HepG2 (cell line): ENCODE data around the gene NKAIN2. TPM values are rescaled to one million over a fixed set of nuclear protein-coding genes. Genes with fewer than 3 reads are reported as not detected.

Experiments used
- ATAC-seq: fragments of 200-7000 bp; cut with Tn5 transposase; 3 replicates; pipeline ENCODE4 v1.9.1; 2020; ENCODE audit warnings: mild to moderate bottlenecking, moderate library complexity
- BruUV-seq: library from RNA; stranded (reverse); fragments of 400-500 nt; replicated peaks from 2 replicates; lab custom pipeline; 2021; lab: Mats Ljungman, UMichigan
- CTCF ChIA-PET: fragments of 300-600 bp; formaldehyde crosslinking; extraction: SDS; loops from one replicate; lab custom pipeline; 2021; ENCODE audit warnings: low total read pairs, inconsistent platforms, low intra/inter-chr PET ratio; lab: Yijun Ruan, JAX
- POLR2A ChIA-PET: fragments of 350-600 bp; sonication (Branson Sonifier 250); formaldehyde crosslinking; loops from one replicate; lab custom pipeline; 2020; ENCODE audit warnings: antibody characterized with exemption, inconsistent platforms; lab: Yijun Ruan, JAX
- DNase-seq: peaks from one replicate; pipeline ENCODE4 v3.0.0-alpha.2; 2015; ENCODE audit warnings: low spot score
- FAIRE-seq: peaks from 3 replicates; lab custom pipeline; 2011; peaks lifted over from hg19 to GRCh38; lab: Jason Lieb, UNC
- H2AFZ ChIP-seq: one replicate; pipeline ENCODE4 v1.6.1; 2011; ENCODE audit warnings: low read length, inconsistent platforms
- H3K27ac ChIP-seq: fragments of 300-600 bp; 3 replicates; pipeline ENCODE4 v1.8.0; 2011; ENCODE audit warnings: mixed run types, mild to moderate bottlenecking, mixed read lengths, low read length, inconsistent platforms; ENCODE audit not compliant: insufficient read depth; ENCODE audit errors: extremely low read length
- H3K27me3 ChIP-seq, 2 experiments: fragments of 200-600 bp in 1 of 2; 2 replicates in 1 of 2; 3 replicates in 1 of 2; pipeline versions ENCODE4 v1.6.0 to v1.8.0; 2011; ENCODE audit warnings: low read length in 2 of 2, mild to moderate bottlenecking in 2 of 2, moderate library complexity in 2 of 2, inconsistent platforms in 1 of 2; ENCODE audit not compliant: insufficient read depth in 2 of 2, control insufficient read depth in 1 of 2
- H3K36me3 ChIP-seq, 2 experiments: fragments of 200-600 bp in 1 of 2; replicated peaks in 1 of 2; 2 replicates in 1 of 2; 3 replicates in 1 of 2; pipeline versions ENCODE4 v1.5.1 to v1.8.0; 2011; ENCODE audit warnings: low read length in 2 of 2, inconsistent platforms in 1 of 2; ENCODE audit not compliant: insufficient read depth in 2 of 2, control insufficient read depth in 1 of 2
- H3K4me1 ChIP-seq: 2 replicates; pipeline ENCODE4 v1.5.1; 2012; ENCODE audit warnings: low read length, inconsistent platforms; ENCODE audit not compliant: insufficient read depth
- H3K4me2 ChIP-seq: 2 replicates; pipeline ENCODE4 v1.6.0; 2011; ENCODE audit warnings: low read depth, low read length, inconsistent platforms
- H3K4me3 ChIP-seq, 3 experiments: fragments of 200-600 bp in 1 of 3; sonication (generic), shearing (Covaris generic) in 1 of 3; replicated peaks in 1 of 3; 2 replicates each; pipeline ENCODE4 v1.5.1; 2011 to 2016; ENCODE audit warnings: low read length in 3 of 3, inconsistent platforms in 2 of 3, low read depth in 2 of 3, mild to moderate bottlenecking in 2 of 3, control low read depth in 1 of 3, mixed read lengths in 1 of 3; ENCODE audit not compliant: insufficient read depth in 1 of 3
- H3K79me2 ChIP-seq: one replicate; pipeline ENCODE4 v1.6.1; 2011; ENCODE audit warnings: low read length, inconsistent platforms; ENCODE audit not compliant: insufficient read depth
- H3K9ac ChIP-seq: 2 replicates; pipeline ENCODE4 v1.6.0; 2011; ENCODE audit warnings: mild to moderate bottlenecking, low read depth, low read length, inconsistent platforms; ENCODE audit not compliant: insufficient read depth
- H3K9me3 ChIP-seq: 2 replicates; pipeline ENCODE4 v1.5.1; 2012; ENCODE audit warnings: mild to moderate bottlenecking, low read length
- H4K20me1 ChIP-seq: 2 replicates; pipeline ENCODE4 v1.6.0; 2011; ENCODE audit warnings: inconsistent platforms, mild to moderate bottlenecking, low read length, moderate library complexity; ENCODE audit not compliant: insufficient read depth
- FUBP1 ChIP-seq: sonication (generic); formaldehyde crosslinking; IDR thresholded peaks from 2 replicates; pipeline ENCODE4 v1.5.1; 2020; ENCODE audit warnings: missing genetic modification reagents, mild to moderate bottlenecking, borderline replicate concordance
- GATA4 ChIP-seq: sonication (generic); IDR thresholded peaks from 2 replicates; pipeline ENCODE4 v1.6.1; 2016; ENCODE audit warnings: antibody characterized with exemption, low read depth, borderline replicate concordance
- HHEX ChIP-seq: IDR thresholded peaks from 2 replicates; pipeline ENCODE4 v1.6.1; 2016; ENCODE audit warnings: control low read depth
- MAFK ChIP-seq, 2 experiments: IDR thresholded peaks in 1 of 2; conservative IDR thresholded peaks in 1 of 2; 2 replicates each; pipeline ENCODE4 v1.6.1; 2011; ENCODE audit warnings: improper control_type of control experiment in 2 of 2, low read length in 2 of 2
- MED8 ChIP-seq: sonication (generic); formaldehyde crosslinking; IDR thresholded peaks from 2 replicates; pipeline ENCODE4 v1.8.1; 2023; ENCODE audit warnings: mild to moderate bottlenecking, missing genetic modification reagents; ENCODE audit not compliant: insufficient replicate concordance
- NFATC3 ChIP-seq: sonication (generic); formaldehyde crosslinking; IDR thresholded peaks from 2 replicates; pipeline ENCODE4 v1.5.1; 2020; ENCODE audit warnings: mild to moderate bottlenecking, missing genetic modification reagents
- NONO ChIP-seq, 2 experiments: fragments of 450-650 bp in 1 of 2; sonication (generic) in 1 of 2; formaldehyde crosslinking in 1 of 2; IDR thresholded peaks in 1 of 2; conservative IDR thresholded peaks in 1 of 2; 2 replicates each; pipeline versions ENCODE4 v1.6.1 to v1.8.0; 2017 to 2022; ENCODE audit warnings: mild to moderate bottlenecking in 1 of 2, missing genetic modification reagents in 1 of 2, moderate library complexity in 1 of 2
- PCBP1 ChIP-seq: fragments of 200-400 bp; formaldehyde crosslinking; IDR thresholded peaks from 2 replicates; pipeline ENCODE4 v1.6.1; 2017; ENCODE audit warnings: mild to moderate bottlenecking, low read depth, low read length, borderline replicate concordance
- SAFB2 ChIP-seq: sonication (generic); formaldehyde crosslinking; IDR thresholded peaks from 2 replicates; pipeline ENCODE4 v1.5.1; 2020; ENCODE audit warnings: missing genetic modification reagents, low read depth, mild to moderate bottlenecking, borderline replicate concordance
- SP140L ChIP-seq: sonication (generic); formaldehyde crosslinking; IDR thresholded peaks from 2 replicates; pipeline ENCODE4 v1.4.0; 2020; ENCODE audit warnings: missing genetic modification reagents, borderline replicate concordance
- ZFP1 ChIP-seq: IDR thresholded peaks from 2 replicates; pipeline ENCODE4 v1.6.1; 2016
- ZFYVE20 ChIP-seq: sonication (generic); formaldehyde crosslinking; IDR thresholded peaks from 2 replicates; pipeline ENCODE4 v1.8.0; 2023; ENCODE audit warnings: low read depth, mild to moderate bottlenecking, moderate library complexity, missing genetic modification reagents, borderline replicate concordance
- ZNF7 ChIP-seq: IDR thresholded peaks from 2 replicates; pipeline ENCODE4 v1.6.1; 2016; ENCODE audit warnings: missing biosample characterization, missing genetic modification reagents
- WGBS: methylation state at CpG from one replicate; pipeline ENCODE4 v1.1.6; 2017; ENCODE audit warnings: low lambda C conversion rate; 5-methylcytosine and 5-hydroxymethylcytosine counted together
- in situ Hi-C: cut with HindIII; loops from 2 replicates; pipeline ENCODE4 v1.10.0; 2017; ENCODE audit warnings: low pct_unique_long_range_greater_than_20kb; ENCODE audit not compliant: extremely low pct_ligation_motif_present
- intact Hi-C: fragments of 100-400 bp; cut with micrococcal nuclease; formaldehyde crosslinking; loops from one replicate; pipeline ENCODE4 v1.10.0; 2022; ENCODE audit not compliant: unreplicated experiment
- polyA plus RNA-seq, 8 experiments: library from polyadenylated mRNA; depleted of rRNA in 3 of 8; stranded (reverse) in 7 of 8; unstranded in 1 of 8; fragments of >200 nt; fragmentation: Illumina TruSeq in 4 of 8; extraction: Trizol in 4 of 8; gene quantifications; 2 replicates each; pipeline versions ENCODE4 v1.2.1 to v1.2.3, GENCODE V29; 2011 to 2016; ENCODE audit warnings: low read depth in 4 of 8, missing spikeins in 1 of 8, mixed read lengths in 1 of 8; ENCODE audit not compliant: insufficient read depth in 1 of 8
- total RNA-seq, 5 experiments: library from RNA; depleted of rRNA; stranded (reverse); fragments of >200 nt; fragmentation: Illumina TruSeq; extraction: Trizol; gene quantifications; 2 replicates each; pipeline ENCODE4 v1.2.3, GENCODE V29; 2016; ENCODE audit warnings: low read depth in 1 of 5
- TF ChIP-seq, protein P1 (sequence below): sonication (generic); formaldehyde crosslinking; IDR thresholded peaks from 2 replicates; pipeline ENCODE4 v1.4.0; 2020; ENCODE audit warnings: missing genetic modification reagents
- TF ChIP-seq, protein P2 (sequence below): IDR thresholded peaks from 2 replicates; pipeline ENCODE4 v1.6.1; 2016; ENCODE audit warnings: control low read depth
- TF ChIP-seq, protein P3 (sequence below): sonication (generic); formaldehyde crosslinking; IDR thresholded peaks from 2 replicates; pipeline ENCODE4 v1.4.0; 2020; ENCODE audit warnings: missing genetic modification reagents

Gene NKAIN2
- total and polyA plus RNA-seq, 2 of the 13 experiments (the other 11 are each of a cell fraction or from before 2014, with no cell fraction given) = not detected

GRCh38 chr6:124433387-124434160 is 629.9 kb downstream of the NKAIN2 start (continued):
- TF ChIP-seq, protein P1, sequence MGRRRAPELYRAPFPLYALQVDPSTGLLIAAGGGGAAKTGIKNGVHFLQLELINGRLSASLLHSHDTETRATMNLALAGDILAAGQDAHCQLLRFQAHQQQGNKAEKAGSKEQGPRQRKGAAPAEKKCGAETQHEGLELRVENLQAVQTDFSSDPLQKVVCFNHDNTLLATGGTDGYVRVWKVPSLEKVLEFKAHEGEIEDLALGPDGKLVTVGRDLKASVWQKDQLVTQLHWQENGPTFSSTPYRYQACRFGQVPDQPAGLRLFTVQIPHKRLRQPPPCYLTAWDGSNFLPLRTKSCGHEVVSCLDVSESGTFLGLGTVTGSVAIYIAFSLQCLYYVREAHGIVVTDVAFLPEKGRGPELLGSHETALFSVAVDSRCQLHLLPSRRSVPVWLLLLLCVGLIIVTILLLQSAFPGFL (CRISPR knock-in tag) = no peak
- TF ChIP-seq SAFB2 (CRISPR knock-in tag) (no peak), PCBP1 (no peak), MAFK (conservative IDR thresholded peaks at IDR 0.05 in 1 of 2, IDR thresholded peaks at IDR 0.05 in 1 of 2; ENCODE audit: low read length in 2 of 2) (no peak), NFATC3 (CRISPR knock-in tag) (no peak), ZNF7 (CRISPR knock-in tag) (no peak), FUBP1 (CRISPR knock-in tag) (no peak)

DNA sequence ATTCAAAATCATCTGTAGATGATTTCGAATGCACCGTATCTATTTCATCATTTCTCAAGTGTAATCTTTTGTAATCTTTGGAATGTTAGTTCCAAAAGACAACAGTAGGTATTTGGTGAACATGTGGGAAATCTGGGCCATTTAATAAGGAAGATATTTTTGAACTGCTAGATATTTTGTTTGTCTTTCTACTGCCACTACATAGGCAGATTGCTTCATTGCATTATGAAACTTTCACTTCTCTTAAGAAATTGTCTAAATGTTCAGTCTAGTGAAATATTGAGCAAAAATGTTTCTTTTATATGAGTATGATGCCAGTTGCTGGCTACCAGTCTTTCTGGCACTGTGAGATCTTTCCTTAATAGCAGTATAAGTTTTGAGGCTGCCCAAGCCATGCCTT is 630.8 kb downstream of the NKAIN2 start:
- Histone ChIP-seq H3K9me3 (no peaks in the 10 kb centered on the region), H4K20me1 (no peaks in the 10 kb centered on the region), H3K4me2 (no peak overlapping the region), H3K9ac (no peak overlapping the region), H3K4me1 (no peaks in the 10 kb centered on the region), H2AFZ (no peak overlapping the region), H3K27me3 (no peaks in the 10 kb centered on the region), H3K4me3 (no peak overlapping the region), H3K27ac (no peak overlapping the region), H3K36me3 (no peaks in the 10 kb centered on the region), H3K79me2 (no peaks in the 10 kb centered on the region)
- ATAC-seq (no peak), DNase-seq (no peak), FAIRE-seq (no peak)
- CTCF ChIA-PET = no interaction called here
- POLR2A ChIA-PET = no interaction called here
- no TSS peak for BruUV-seq
- in situ Hi-C loops = no loop called here
- 0% methylated on average over 2 of the region's 2 CpGs for WGBS
- intact Hi-C loops = no loop called here
- TF ChIP-seq, protein P2, sequence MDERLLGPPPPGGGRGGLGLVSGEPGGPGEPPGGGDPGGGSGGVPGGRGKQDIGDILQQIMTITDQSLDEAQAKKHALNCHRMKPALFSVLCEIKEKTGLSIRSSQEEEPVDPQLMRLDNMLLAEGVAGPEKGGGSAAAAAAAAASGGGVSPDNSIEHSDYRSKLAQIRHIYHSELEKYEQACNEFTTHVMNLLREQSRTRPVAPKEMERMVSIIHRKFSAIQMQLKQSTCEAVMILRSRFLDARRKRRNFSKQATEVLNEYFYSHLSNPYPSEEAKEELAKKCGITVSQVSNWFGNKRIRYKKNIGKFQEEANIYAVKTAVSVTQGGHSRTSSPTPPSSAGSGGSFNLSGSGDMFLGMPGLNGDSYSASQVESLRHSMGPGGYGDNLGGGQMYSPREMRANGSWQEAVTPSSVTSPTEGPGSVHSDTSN = no peak
- no peak for TF ChIP-seq GATA4
- TF ChIP-seq, protein P3, sequence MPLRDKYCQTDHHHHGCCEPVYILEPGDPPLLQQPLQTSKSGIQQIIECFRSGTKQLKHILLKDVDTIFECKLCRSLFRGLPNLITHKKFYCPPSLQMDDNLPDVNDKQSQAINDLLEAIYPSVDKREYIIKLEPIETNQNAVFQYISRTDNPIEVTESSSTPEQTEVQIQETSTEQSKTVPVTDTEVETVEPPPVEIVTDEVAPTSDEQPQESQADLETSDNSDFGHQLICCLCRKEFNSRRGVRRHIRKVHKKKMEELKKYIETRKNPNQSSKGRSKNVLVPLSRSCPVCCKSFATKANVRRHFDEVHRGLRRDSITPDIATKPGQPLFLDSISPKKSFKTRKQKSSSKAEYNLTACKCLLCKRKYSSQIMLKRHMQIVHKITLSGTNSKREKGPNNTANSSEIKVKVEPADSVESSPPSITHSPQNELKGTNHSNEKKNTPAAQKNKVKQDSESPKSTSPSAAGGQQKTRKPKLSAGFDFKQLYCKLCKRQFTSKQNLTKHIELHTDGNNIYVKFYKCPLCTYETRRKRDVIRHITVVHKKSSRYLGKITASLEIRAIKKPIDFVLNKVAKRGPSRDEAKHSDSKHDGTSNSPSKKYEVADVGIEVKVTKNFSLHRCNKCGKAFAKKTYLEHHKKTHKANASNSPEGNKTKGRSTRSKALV (CRISPR knock-in tag) = no peak
- TF ChIP-seq NONO (IDR thresholded peaks at IDR 0.05) = no peak
- no peak for TF ChIP-seq NONO (CRISPR knock-in tag; conservative IDR thresholded peaks at IDR 0.05)
- no peak for TF ChIP-seq ZFP1 (CRISPR knock-in tag)
- TF ChIP-seq ZFYVE20 (CRISPR knock-in tag) = no peak
- TF ChIP-seq MED8 (CRISPR knock-in tag) = no peak
- TF ChIP-seq SP140L = no peak
- TF ChIP-seq HHEX = no peak
